HG03521 (cell line): ENCODE results near the gene SUMO2.

ENCODE experiments used
- ATAC-seq: cut with Tn5 transposase; IDR thresholded peaks from one replicate; pipeline ENCODE4 v1.9.1; 2021; ENCODE audit warnings: mild to moderate bottlenecking, moderate library complexity; ENCODE audit not compliant: unreplicated experiment

The SUMO2 gene

GRCh38 chr17:75124819-75125162 is 58.0 kb downstream of the SUMO2 start:
- no peak for ATAC-seq

GRCh38 chr17:75124041-75124818 is 58.5 kb downstream of the SUMO2 start:
- no peak for ATAC-seq

DNA sequence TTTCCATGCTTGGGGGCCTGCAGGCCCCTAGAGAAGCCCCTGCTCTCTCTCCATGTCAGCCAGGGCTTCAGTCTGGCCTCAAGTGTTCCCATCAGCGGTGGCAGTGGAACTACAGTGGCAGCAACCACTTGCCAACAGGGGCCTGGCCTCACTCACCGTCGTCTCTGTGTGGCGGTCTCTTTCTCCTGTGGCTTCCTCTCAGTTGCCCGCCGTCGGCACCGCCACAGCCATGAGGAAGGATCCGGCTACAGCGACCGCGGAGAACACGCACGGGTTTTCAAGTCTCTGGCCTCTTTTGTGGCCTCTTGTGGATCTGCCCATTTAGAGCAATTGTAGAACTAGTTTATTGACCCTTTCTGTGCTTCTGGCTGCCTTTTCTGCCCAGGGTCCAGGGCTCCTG is 64.5 kb downstream of the SUMO2 start:
- no peak for ATAC-seq

DNA sequence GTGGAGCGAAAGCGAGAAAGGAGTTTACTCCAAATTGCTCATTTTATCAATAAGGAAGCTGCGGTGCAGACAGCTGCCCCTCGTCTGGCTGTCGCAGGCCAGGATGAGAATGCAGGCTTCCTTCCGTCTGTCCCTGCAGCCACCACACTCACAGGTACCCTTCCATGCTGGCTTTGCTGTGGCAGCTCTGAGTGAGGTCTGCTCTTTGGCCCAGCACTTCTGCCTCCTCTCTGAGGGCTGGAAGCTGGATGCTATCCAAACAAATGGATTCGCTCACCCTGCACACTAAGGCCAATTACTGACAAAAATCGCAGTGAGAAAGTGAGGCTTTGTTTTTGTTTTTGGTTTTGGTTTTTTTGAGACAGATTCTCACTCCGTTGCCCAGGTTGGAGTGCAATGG is 66.0 kb downstream of the SUMO2 start:
- no peak for ATAC-seq
